Central memory CD8-positive, alpha-beta T cell (primary cell): ENCODE data around the gene KCNC1.

ENCODE experiments used
- ATAC-seq: fragments of 150-1000 bp; cut with Tn5 transposase; replicated peaks from 2 replicates; pipeline ENCODE4 v1.10.0; 2022; ENCODE audit warnings: mild to moderate bottlenecking, moderate FRiP score, moderate number of reproducible peaks; ENCODE audit not compliant: poor library complexity, severe bottlenecking; ENCODE audit errors: extremely low read depth
- DNase-seq, 2 donors: peaks; one replicate each; pipeline ENCODE4 v3.0.0; 2021; ENCODE audit warnings: low spot score in 2 of 2
- H3K27ac Mint-ChIP-seq: one replicate; pipeline ENCODE4 v1.8.0; 2022; ENCODE audit warnings: low read depth, mild to moderate bottlenecking, moderate library complexity, mixed read lengths
- H3K27me3 Mint-ChIP-seq: one replicate; pipeline ENCODE4 v1.8.0; 2022; ENCODE audit warnings: mixed read lengths
- H3K36me3 Mint-ChIP-seq: one replicate; pipeline ENCODE4 v1.8.0; 2022; ENCODE audit warnings: mild to moderate bottlenecking, moderate library complexity, mixed read lengths; ENCODE audit not compliant: insufficient read depth
- H3K4me1 Mint-ChIP-seq: one replicate; pipeline ENCODE4 v1.8.0; 2022; ENCODE audit warnings: mixed read lengths
- H3K4me3 Mint-ChIP-seq: one replicate; pipeline ENCODE4 v1.8.0; 2022; ENCODE audit warnings: mild to moderate bottlenecking, moderate library complexity, mixed read lengths
- H3K9me3 Mint-ChIP-seq: one replicate; pipeline ENCODE4 v1.8.0; 2022; ENCODE audit warnings: mixed read lengths

The KCNC1 gene

GRCh38 chr11:17744151-17744940, 9.8 kb downstream of the KCNC1 start:
- ATAC-seq (no peak), DNase-seq (no peak)
- Mint-ChIP-seq H3K27ac (no peak overlapping the region), H3K4me1 (no peaks in the 10 kb centered on the region), H3K36me3 (no peaks in the 10 kb centered on the region), H3K4me3 (no peak overlapping the region), H3K9me3 (no peaks in the 10 kb centered on the region), H3K27me3 (peaks cover 43% of the 10 kb centered on the region)

- Mint-ChIP-seq H3K9me3 (no peaks in the 10 kb centered on the region), H3K4me1 (no peaks in the 10 kb centered on the region), H3K36me3 (no peaks in the 10 kb centered on the region), H3K27ac (no peak overlapping the region), H3K4me3 (no peak overlapping the region), H3K27me3 (peaks cover 51% of the 10 kb centered on the region)
- ATAC-seq (no peak), DNase-seq (no peak)
These were observed 10.6 kb downstream of the KCNC1 start for GRCh38 chr11:17745023-17745772.

DNA sequence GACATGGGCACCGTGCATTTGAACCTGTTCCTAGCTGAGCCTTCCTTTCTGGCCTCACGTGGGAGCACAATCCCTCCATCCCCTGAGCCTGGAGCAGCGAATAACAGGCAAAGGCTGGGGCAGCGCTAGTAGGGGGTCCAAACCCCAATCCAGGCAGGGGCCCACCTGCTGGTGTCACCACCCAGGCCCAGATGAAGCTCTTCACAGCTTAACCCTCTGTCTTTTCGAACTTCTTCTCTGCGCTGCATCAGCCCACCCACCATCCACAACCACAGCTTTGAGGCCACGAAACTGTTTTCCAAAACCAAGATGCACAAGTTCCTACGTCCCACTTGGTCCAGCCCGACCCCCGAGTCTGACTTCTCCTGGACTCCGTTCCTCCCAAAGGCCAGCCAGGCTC, 11.5 kb downstream of the KCNC1 start:
- ATAC-seq (no peak), DNase-seq (no peak)
- Mint-ChIP-seq H3K36me3 (no peaks in the 10 kb centered on the region), H3K4me1 (no peaks in the 10 kb centered on the region), H3K9me3 (no peaks in the 10 kb centered on the region), H3K4me3 (no peak overlapping the region), H3K27me3 (peaks cover 60% of the 10 kb centered on the region), H3K27ac (no peak overlapping the region)

DNA sequence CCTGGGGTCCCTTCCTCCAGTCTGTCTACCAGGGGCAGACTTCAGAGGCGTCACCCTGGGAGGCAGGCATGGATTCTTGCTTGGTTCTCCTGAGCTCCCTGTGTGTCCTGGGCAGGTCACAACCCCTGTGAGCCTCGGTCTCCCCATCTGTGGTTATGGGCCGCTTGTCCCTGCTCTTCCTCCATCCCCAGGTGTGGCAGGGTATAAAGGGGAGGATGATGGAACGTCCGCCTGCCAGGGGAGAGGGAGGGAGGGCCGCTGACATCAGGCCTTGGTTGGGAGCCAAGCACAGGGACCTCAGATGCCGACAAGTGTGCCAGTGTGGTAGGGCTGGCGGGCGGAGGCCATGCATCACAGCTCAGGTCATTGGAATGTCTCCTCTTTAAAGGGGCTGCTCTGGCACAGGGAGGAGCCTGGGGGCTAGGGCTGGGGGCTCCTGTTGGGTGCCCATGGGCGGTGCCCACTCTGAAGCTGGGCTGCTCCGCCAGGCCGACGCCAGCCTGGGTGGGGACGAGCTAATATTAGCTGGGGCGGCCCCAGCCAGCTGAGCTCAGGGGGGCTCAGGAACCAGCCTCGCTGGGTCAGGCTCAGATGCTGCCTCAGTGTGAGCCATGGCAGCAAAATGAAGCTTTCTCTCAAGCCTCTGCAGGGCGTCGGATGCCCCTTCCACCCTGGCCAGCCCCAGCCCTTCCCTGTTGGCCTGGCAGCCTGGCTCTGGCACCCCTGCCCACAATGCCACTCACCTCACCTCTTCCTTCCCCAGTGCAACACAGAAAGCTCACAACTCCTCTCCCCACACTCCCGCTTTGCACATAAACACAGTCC, 12.8 kb downstream of the KCNC1 start:
- H3K36me3 Mint-ChIP-seq, result no peaks in the 10 kb centered on the region
- H3K4me3 Mint-ChIP-seq, result no peak overlapping the region
- H3K27me3 Mint-ChIP-seq, result peaks cover 56% of the 10 kb centered on the region
- H3K9me3 Mint-ChIP-seq, result no peaks in the 10 kb centered on the region
- DNase-seq, result no peak
- ATAC-seq, result no peak
- no peak overlapping the region for H3K27ac Mint-ChIP-seq
- no peaks in the 10 kb centered on the region for H3K4me1 Mint-ChIP-seq

GRCh38 chr11:17748044-17748443, 13.5 kb downstream of the KCNC1 start:
- Mint-ChIP-seq H3K27me3 (peaks cover 56% of the 10 kb centered on the region), H3K4me3 (no peak overlapping the region), H3K36me3 (no peaks in the 10 kb centered on the region), H3K9me3 (no peaks in the 10 kb centered on the region), H3K27ac (no peak overlapping the region), H3K4me1 (no peaks in the 10 kb centered on the region)
- ATAC-seq (no peak), DNase-seq (no peak)

DNA sequence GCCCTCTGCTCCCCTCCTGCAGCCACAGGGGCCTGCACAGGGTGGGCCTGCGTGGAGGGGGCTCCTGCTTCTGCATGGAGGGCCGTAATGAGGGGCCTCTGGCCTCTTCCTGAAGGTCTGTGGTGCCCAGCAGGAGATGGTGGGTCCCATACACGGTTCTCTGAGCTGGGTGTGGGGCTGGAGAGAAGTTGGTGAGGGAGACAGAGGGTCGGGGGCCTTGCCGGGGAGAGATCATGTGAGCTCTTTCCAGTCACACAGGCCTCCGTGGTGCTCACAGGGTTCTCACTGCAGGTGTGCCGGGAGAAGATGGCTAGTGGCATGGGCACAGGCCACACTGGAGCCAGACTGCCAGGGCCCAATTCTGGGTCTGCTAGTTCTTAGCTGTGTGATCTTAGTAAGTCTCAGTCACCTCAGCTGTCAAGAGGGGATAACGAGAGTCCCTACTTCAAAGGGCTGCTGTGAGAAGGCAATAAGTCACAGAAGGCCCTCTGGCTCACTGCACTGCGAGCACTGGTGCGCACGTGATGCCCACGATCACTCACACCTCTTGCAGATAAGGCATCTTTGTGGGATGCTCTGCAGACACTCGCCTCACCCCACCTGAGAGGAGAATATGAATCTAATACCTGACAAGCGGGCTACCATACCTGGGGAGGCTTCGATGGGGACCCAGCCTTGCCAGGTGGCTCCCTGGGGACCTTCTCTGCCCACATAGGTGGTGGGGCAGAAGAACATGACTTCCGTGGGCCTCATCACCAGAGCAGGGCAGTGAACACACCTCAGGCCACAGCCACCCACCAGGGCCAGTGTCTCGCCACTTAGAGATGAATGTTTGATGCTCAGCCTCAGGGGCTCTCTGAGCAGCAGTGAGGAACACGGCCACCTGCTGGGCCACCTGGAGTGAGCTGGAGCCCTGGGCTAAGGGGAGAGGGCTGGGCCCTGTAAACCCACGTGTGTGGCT, 14.5 kb downstream of the KCNC1 start:
- ATAC-seq, result no peak
- Mint-ChIP-seq H3K36me3 (no peaks in the 10 kb centered on the region), H3K27ac (no peak overlapping the region), H3K4me3 (no peak overlapping the region), H3K9me3 (no peaks in the 10 kb centered on the region), H3K27me3 (peaks cover 56% of the 10 kb centered on the region), H3K4me1 (no peaks in the 10 kb centered on the region)
- DNase-seq, result no peak

DNA sequence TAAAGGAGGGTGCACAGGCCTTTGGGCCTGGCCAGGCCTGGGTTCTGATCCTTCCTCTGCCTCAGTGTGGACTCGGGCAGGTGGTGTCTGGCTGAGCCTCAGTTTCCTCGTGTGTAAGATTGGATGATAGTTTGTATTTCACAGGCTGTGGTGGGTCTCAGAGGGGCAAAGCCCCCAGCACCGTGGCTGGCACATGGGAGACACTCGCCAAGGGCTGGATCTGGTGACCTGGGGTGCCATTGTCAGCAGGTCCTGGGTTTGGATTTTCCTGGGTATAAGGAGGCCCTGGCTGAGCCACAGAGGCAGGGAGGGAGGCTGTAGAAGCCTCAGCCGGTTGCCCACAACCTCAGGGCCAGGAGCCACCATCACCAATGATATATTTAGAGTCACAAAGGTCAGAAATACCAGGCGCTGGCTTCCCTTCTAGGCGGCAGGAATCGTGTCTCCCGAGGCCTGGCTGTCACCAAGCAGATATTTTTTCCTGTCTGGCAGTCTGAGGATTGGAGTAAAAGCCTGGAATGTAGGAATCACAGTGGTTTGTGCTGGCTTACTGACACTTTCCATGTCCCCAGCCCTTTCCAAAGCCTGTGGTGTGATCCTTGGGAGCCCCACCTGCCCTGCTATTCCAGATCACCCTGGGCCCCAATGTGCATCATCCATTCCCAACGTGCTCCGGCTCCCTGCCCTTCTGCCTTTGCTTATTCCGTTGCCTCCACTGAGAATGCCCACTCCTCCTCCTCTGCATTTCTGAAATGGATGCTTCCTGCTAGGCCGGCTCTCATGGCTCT, 15.6 kb downstream of the KCNC1 start:
- no peak for DNase-seq
- Mint-ChIP-seq H3K36me3 (no peaks in the 10 kb centered on the region), H3K9me3 (no peaks in the 10 kb centered on the region), H3K27ac (no peak overlapping the region), H3K4me3 (no peak overlapping the region), H3K4me1 (no peaks in the 10 kb centered on the region), H3K27me3 (peaks cover 63% of the 10 kb centered on the region)
- no peak for ATAC-seq

DNA sequence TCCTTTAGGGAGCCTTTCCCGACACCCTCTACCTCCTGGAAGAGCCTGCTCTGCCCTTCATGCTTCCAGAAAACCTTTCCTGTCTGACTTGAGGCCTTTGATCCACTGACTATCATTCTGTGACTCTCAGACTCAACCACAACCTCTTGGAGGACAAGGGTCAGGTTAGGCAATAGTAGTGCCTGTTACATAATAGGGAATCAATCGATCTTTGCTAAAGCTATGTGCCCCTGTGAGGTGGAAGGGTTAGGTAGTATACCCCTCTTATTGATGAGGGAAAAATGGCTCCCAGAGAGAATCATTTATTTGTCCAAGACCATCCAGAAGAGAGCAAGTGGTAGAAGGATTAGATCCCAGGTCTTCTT, 16.2 kb downstream of the KCNC1 start:
- no peak overlapping the region for H3K4me3 Mint-ChIP-seq
- ATAC-seq (no peak), DNase-seq (no peak)
- H3K36me3 Mint-ChIP-seq, result no peaks in the 10 kb centered on the region
- H3K9me3 Mint-ChIP-seq, result no peaks in the 10 kb centered on the region
- H3K27ac Mint-ChIP-seq, result no peak overlapping the region
- H3K4me1 Mint-ChIP-seq, result no peaks in the 10 kb centered on the region
- H3K27me3 Mint-ChIP-seq, result peaks cover 63% of the 10 kb centered on the region

DNA sequence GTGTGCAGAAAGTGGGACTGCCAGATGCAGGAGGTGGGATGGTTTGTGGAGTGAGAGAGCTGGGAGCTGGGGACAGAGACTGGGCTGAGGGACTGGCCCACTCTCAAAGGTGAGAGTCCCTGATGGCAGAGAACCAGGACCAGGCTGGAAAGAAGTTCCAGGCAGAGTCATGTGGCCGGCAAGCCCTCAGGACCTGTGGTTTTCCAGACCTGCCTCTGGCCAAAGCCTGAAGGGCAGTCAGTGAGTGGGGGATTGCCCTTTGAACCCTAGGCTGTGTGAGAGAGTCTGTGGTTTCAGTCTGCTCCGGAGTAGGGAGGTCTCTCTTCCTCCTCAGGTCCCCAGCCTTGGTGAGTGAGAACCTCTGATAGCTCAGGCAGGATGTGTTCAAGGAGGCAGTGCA, 17.0 kb downstream of the KCNC1 start:
- DNase-seq (no peak), ATAC-seq (no peak)
- no peak overlapping the region for H3K27ac Mint-ChIP-seq
- peaks cover 62% of the 10 kb centered on the region for H3K27me3 Mint-ChIP-seq
- no peaks in the 10 kb centered on the region for H3K36me3 Mint-ChIP-seq
- no peaks in the 10 kb centered on the region for H3K4me1 Mint-ChIP-seq
- H3K4me3 Mint-ChIP-seq, result no peak overlapping the region
- H3K9me3 Mint-ChIP-seq, result no peaks in the 10 kb centered on the region

- H3K4me3 Mint-ChIP-seq, result no peak overlapping the region
- H3K27me3 Mint-ChIP-seq, result peaks cover 62% of the 10 kb centered on the region
- H3K4me1 Mint-ChIP-seq, result no peaks in the 10 kb centered on the region
- no peak for ATAC-seq
- H3K36me3 Mint-ChIP-seq, result no peaks in the 10 kb centered on the region
- no peak overlapping the region for H3K27ac Mint-ChIP-seq
- no peak for DNase-seq
- H3K9me3 Mint-ChIP-seq, result no peaks in the 10 kb centered on the region
These were observed 17.6 kb downstream of the KCNC1 start for GRCh38 chr11:17752144-17752543.

DNA sequence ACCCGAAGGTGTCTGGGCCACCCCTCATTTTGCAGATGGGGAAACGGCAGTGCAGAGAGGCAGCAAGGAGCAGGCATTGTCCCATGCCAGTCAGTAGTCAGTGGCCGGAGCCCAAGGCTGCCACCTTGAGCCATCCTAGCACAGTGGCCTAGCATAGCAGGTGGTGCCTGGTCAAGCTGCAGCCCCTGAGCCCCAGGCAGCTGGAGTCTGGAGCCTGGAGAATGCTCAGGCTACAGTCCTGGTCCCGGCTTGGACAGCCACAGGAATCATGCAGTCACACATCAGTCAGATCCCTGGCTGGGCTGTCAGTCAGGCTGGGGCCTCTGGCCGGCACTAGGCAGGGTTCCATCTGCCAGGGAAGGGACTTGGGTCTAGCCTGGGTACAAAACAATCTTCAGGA, 18.6 kb downstream of the KCNC1 start:
- DNase-seq (no peak), ATAC-seq (no peak)
- no peaks in the 10 kb centered on the region for H3K36me3 Mint-ChIP-seq
- H3K4me1 Mint-ChIP-seq, result no peaks in the 10 kb centered on the region
- H3K27me3 Mint-ChIP-seq, result peaks cover 56% of the 10 kb centered on the region
- H3K9me3 Mint-ChIP-seq, result no peaks in the 10 kb centered on the region
- no peak overlapping the region for H3K27ac Mint-ChIP-seq
- no peak overlapping the region for H3K4me3 Mint-ChIP-seq
